K562 (cell line): ENCODE measurements around the gene TAF15. TPM values are rescaled to one million over a fixed set of nuclear protein-coding genes. Genes with fewer than 3 reads are reported as not detected.

Source experiments
- ATAC-seq: fragments of 200-7000 bp; cut with Tn5 transposase; 3 replicates; pipeline ENCODE4 v1.9.1; 2020; ENCODE audit warnings: moderate library complexity
- BruUV-seq: library from RNA; stranded (reverse); fragments of 400-500 nt; replicated peaks from 2 replicates; lab custom pipeline; 2021; lab: Mats Ljungman, UMichigan
- CTCF ChIA-PET: fragments of 300-600 bp; formaldehyde crosslinking; extraction: SDS; loops from one replicate; lab custom pipeline; 2021; ENCODE audit warnings: low intra/inter-chr PET ratio; lab: Yijun Ruan, JAX
- POLR2A ChIA-PET: fragments of 300-600, 350-650 bp; sonication (Branson Sonifier 250); formaldehyde crosslinking; extraction: SDS; loops from one replicate; lab custom pipeline; 2021; ENCODE audit warnings: antibody characterized with exemption, inconsistent platforms; lab: Yijun Ruan, JAX
- DNase-seq, 4 experiments: peaks; one replicate each; pipeline versions ENCODE4 v3.0.0 to v3.0.0-alpha.2; 2011 to 2018; ENCODE audit warnings: low spot score in 3 of 4, mixed read lengths in 3 of 4; ENCODE audit errors: extremely low read depth in 1 of 4
- FAIRE-seq: peaks from 2 replicates; lab custom pipeline; 2011; peaks lifted over from hg19 to GRCh38; lab: Jason Lieb, UNC
- H2AFZ ChIP-seq: 2 replicates; pipeline ENCODE4 v1.6.0; 2011; ENCODE audit warnings: low read depth, low read length, control low read depth, inconsistent platforms
- H3K27ac ChIP-seq: fragments of 200-600 bp; 3 replicates; pipeline ENCODE4 v1.8.0; 2011; ENCODE audit warnings: low read depth, mild to moderate bottlenecking, control low read depth, inconsistent platforms, low read length, moderate library complexity, mixed read lengths; ENCODE audit errors: extremely low read depth
- H3K27me3 ChIP-seq, 2 experiments: fragments of 300-600 bp in 1 of 2; 2 replicates in 1 of 2; 3 replicates in 1 of 2; pipeline versions ENCODE4 v1.6.0 to v1.8.0; 2011; ENCODE audit warnings: inconsistent platforms in 2 of 2, low read length in 2 of 2, mild to moderate bottlenecking in 1 of 2, mixed read lengths in 1 of 2, moderate library complexity in 1 of 2; ENCODE audit not compliant: control insufficient read depth in 2 of 2, insufficient read depth in 2 of 2
- H3K36me3 ChIP-seq: fragments of 300-600 bp; 3 replicates; pipeline ENCODE4 v1.8.0; 2011; ENCODE audit warnings: mild to moderate bottlenecking, low read length, inconsistent platforms; ENCODE audit not compliant: control insufficient read depth, insufficient read depth
- H3K4me1 ChIP-seq, 2 experiments: fragments of 200-600 bp in 1 of 2; replicated peaks in 1 of 2; 2 replicates in 1 of 2; 3 replicates in 1 of 2; pipeline versions ENCODE4 v1.5.1 to v1.8.0; 2011; ENCODE audit warnings: inconsistent platforms in 2 of 2, low read length in 2 of 2, mild to moderate bottlenecking in 1 of 2, mixed read lengths in 1 of 2, moderate library complexity in 1 of 2; ENCODE audit not compliant: control insufficient read depth in 2 of 2, insufficient read depth in 2 of 2
- H3K4me2 ChIP-seq: 2 replicates; pipeline ENCODE4 v1.6.1; 2011; ENCODE audit warnings: low read length, control low read depth, inconsistent platforms, mixed read lengths; ENCODE audit not compliant: insufficient read depth
- H3K4me3 ChIP-seq: fragments of 200-600 bp; sonication (generic), shearing (Covaris generic); 2 replicates; pipeline ENCODE4 v1.5.1; 2016; ENCODE audit warnings: control low read depth, inconsistent platforms
- H3K79me2 ChIP-seq: fragments of 200-600 bp; 3 replicates; pipeline ENCODE4 v1.8.0; 2011; ENCODE audit warnings: low read length, inconsistent platforms; ENCODE audit not compliant: control insufficient read depth, insufficient read depth
- H3K9ac ChIP-seq, 2 experiments: 2 replicates each; pipeline versions ENCODE4 v1.6.0 to v1.6.1; 2011; ENCODE audit warnings: low read depth in 2 of 2, low read length in 2 of 2, control low read depth in 1 of 2, inconsistent platforms in 1 of 2, mild to moderate bottlenecking in 1 of 2, mixed read lengths in 1 of 2; ENCODE audit not compliant: insufficient read depth in 1 of 2
- H3K9me1 ChIP-seq: one replicate; pipeline ENCODE4 v1.6.0; 2011; ENCODE audit warnings: inconsistent platforms, mild to moderate bottlenecking, low read length, moderate library complexity; ENCODE audit not compliant: control insufficient read depth, insufficient read depth
- H3K9me3 ChIP-seq: replicated peaks from 2 replicates; pipeline ENCODE4 v1.5.1; 2011; ENCODE audit warnings: low read depth, low read length, inconsistent platforms; ENCODE audit not compliant: control insufficient read depth, insufficient read depth
- H4K20me1 ChIP-seq: replicated peaks from 2 replicates; pipeline ENCODE4 v1.6.1; 2011; ENCODE audit warnings: low read length, inconsistent platforms, mixed read lengths; ENCODE audit not compliant: control insufficient read depth, insufficient read depth
- GABPB1 ChIP-seq: sonication (generic); formaldehyde crosslinking; IDR thresholded peaks from 2 replicates; pipeline ENCODE4 v1.8.0; 2022; ENCODE audit warnings: mild to moderate bottlenecking, missing genetic modification reagents
- KDM2B ChIP-seq: fragments of 250-450 bp; sonication (Bioruptor Pico); IDR thresholded peaks from 2 replicates; pipeline ENCODE4 v1.8.0; 2021; ENCODE audit warnings: mild to moderate bottlenecking, moderate library complexity
- NFIC ChIP-seq: fragments of 450-650 bp; IDR thresholded peaks from 2 replicates; pipeline ENCODE4 v1.6.1; 2017; ENCODE audit warnings: mild to moderate bottlenecking, inconsistent platforms
- THAP7 ChIP-seq: fragments of 250-450 bp; sonication (Bioruptor Pico); IDR thresholded peaks from 2 replicates; pipeline ENCODE4 v1.5.0; 2021
- ZKSCAN1 ChIP-seq: fragments of 150-350 bp; IDR thresholded peaks from 2 replicates; pipeline ENCODE4 v1.6.1; 2016; ENCODE audit warnings: low read depth, low read length
- ZNF121 ChIP-seq: sonication (generic); formaldehyde crosslinking; conservative IDR thresholded peaks from 2 replicates; pipeline ENCODE4 v1.8.0; 2022; ENCODE audit warnings: missing genetic modification reagents
- ZNF282 ChIP-seq: sonication (generic); formaldehyde crosslinking; IDR thresholded peaks from 2 replicates; pipeline ENCODE4 v1.8.1; 2023; ENCODE audit warnings: missing genetic modification reagents
- WGBS: fragments of 100-300 bp; shearing (Covaris generic); methylation state at CpG from one replicate; pipeline ENCODE4 v1.1.6; 2016; ENCODE audit warnings: low coverage, mixed read lengths; ENCODE audit not compliant: insufficient coverage; ENCODE audit errors: missing lambda C conversion rate; 5-methylcytosine and 5-hydroxymethylcytosine counted together
- in situ Hi-C: fragments of 300-500 bp; cut with MboI; formaldehyde crosslinking; loops from 4 replicates; pipeline ENCODE4 v1.15.0; 2018; ENCODE audit warnings: inconsistent platforms, mixed read lengths
- intact Hi-C: fragments of 100-400 bp; cut with micrococcal nuclease; formaldehyde crosslinking; loops from 2 replicates; pipeline ENCODE4 v1.14.2; 2022
- polyA plus RNA-seq, 8 experiments: library from polyadenylated mRNA; depleted of rRNA in 4 of 8; stranded (reverse) in 5 of 8; unstranded in 3 of 8; fragments of >200 nt; fragmentation: Nextera tagmentation in 2 of 8; fragmentation: Illumina TruSeq in 1 of 8; extraction: Ambion mirVana in 2 of 8; extraction: Trizol in 1 of 8; gene quantifications; 2 replicates each; pipeline versions ENCODE4 v1.2.1 to v1.2.3, GENCODE V29; 2011 to 2014; ENCODE audit warnings: inconsistent platforms in 1 of 8, missing spikeins in 1 of 8
- total RNA-seq, 7 experiments: library from RNA; depleted of rRNA in 6 of 7; stranded (reverse); fragments of >200 nt in 6 of 7; fragmentation: Illumina TruSeq in 2 of 7; extraction: Trizol in 2 of 7; gene quantifications; 2 replicates each; pipeline versions ENCODE4 v1.2.1 to v1.2.3, GENCODE V29; 2011 to 2021; ENCODE audit warnings: low replicate concordance in 1 of 7
- TF ChIP-seq, protein P1 (sequence below): fragments of 450-650 bp; IDR thresholded peaks from 2 replicates; pipeline ENCODE4 v1.6.1; 2018; ENCODE audit warnings: mild to moderate bottlenecking, low read depth; ENCODE audit not compliant: partially characterized antibody
- TF ChIP-seq, protein P2 (sequence below): fragments of 250-450 bp; sonication (Bioruptor Pico); IDR thresholded peaks from 2 replicates; pipeline ENCODE4 v1.4.0; 2020; ENCODE audit warnings: mild to moderate bottlenecking

Gene TAF15
- total and polyA plus RNA-seq, 9 of the 15 experiments (the other 6 are each of a cell fraction or from before 2014, with no cell fraction given): 4.1 to 272 (median 56.8) TPM

DNA sequence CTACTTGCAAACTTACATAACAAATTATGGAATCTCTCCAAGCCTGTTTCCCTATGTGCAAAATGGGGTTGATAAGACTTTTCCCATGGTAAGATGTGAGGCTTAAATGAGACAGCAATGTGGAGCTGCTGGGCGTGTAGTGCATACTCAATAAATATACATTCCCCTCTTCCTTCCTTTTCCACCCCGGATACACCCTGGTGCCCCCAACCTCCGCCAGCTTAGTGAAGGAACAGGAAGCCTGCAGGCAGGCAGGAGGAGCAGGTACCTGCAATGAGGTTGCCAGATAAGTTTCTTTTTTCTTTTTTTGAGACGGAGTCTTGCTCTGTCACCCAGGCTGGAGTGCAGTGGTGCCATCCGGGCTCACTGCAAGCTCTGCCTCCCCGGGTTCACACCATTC is 33.7 kb upstream of the TAF15 start:
- CTCF ChIA-PET: no interaction called here
- TF ChIP-seq KDM2B (CRISPR knock-in tag): no peak
- no peak for TF ChIP-seq ZNF121
- no peak for TF ChIP-seq NFIC
- TF ChIP-seq ZKSCAN1: no peak
- TF ChIP-seq, protein P1, sequence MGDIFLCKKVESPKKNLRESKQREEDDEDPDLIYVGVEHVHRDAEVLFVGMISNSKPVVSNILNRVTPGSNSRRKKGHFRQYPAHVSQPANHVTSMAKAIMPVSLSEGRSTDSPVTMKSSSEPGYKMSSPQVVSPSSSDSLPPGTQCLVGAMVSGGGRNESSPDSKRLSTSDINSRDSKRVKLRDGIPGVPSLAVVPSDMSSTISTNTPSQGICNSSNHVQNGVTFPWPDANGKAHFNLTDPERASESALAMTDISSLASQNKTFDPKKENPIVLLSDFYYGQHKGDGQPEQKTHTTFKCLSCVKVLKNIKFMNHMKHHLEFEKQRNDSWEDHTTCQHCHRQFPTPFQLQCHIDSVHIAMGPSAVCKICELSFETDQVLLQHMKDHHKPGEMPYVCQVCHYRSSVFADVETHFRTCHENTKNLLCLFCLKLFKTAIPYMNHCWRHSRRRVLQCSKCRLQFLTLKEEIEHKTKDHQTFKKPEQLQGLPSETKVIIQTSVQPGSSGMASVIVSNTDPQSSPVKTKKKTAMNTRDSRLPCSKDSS: no peak
- TF ChIP-seq GABPB1 (CRISPR knock-in tag): no peak
- no peak for TF ChIP-seq ZNF282 (CRISPR knock-in tag)
- TF ChIP-seq THAP7 (CRISPR knock-in tag): no peak
- TF ChIP-seq, protein P2, sequence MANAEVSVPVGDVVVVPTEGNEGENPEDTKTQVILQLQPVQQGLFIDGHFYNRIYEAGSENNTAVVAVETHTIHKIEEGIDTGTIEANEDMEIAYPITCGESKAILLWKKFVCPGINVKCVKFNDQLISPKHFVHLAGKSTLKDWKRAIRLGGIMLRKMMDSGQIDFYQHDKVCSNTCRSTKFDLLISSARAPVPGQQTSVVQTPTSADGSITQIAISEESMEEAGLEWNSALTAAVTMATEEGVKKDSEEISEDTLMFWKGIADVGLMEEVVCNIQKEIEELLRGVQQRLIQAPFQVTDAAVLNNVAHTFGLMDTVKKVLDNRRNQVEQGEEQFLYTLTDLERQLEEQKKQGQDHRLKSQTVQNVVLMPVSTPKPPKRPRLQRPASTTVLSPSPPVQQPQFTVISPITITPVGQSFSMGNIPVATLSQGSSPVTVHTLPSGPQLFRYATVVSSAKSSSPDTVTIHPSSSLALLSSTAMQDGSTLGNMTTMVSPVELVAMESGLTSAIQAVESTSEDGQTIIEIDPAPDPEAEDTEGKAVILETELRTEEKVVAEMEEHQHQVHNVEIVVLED (CRISPR knock-in tag): no peak
- TF ChIP-seq, all 486 proteins: peak for 0
- no peak for FAIRE-seq
- Histone ChIP-seq H3K27ac (no peak overlapping the region), H3K9me1 (no peaks in the 10 kb centered on the region), H3K79me2 (no peaks in the 10 kb centered on the region), H2AFZ (no peak overlapping the region), H3K4me1 (peaks cover 0 to 5% of the 10 kb centered on the region in 2 experiments; a peak in 2 of 5 replicates), H3K27me3 (peaks cover 65 to 67% of the 10 kb centered on the region in 2 experiments), H4K20me1 (no peaks in the 10 kb centered on the region; the same call in 1 of the 2 replicates), H3K9me3 (no peaks in the 10 kb centered on the region), H3K36me3 (no peaks in the 10 kb centered on the region), H3K9ac (no peak overlapping the region), H3K4me2 (no peak overlapping the region), H3K4me3 (no peak overlapping the region)
- intact Hi-C loops (no loop called here), in situ Hi-C loops (no loop called here)
- BruUV-seq: no TSS peak
- DNase-seq: no peak
- POLR2A ChIA-PET: interaction anchor here (0.6 to 1.2 kb wide), 3 partner anchors 9 to 113 kb away, joined by 3 read pairs; no protein-coding TSS in a partner anchor
- no peak for ATAC-seq
- WGBS: 5% methylated on average over 5 of the region's 6 CpGs
